ENCODE measurements around the gene E2F4. TPM values are rescaled to one million over a fixed set of nuclear protein-coding genes. Genes with fewer than 3 reads are reported as not detected.

Gene E2F4
- total RNA-seq, 2 donors from 2014 or later = 71.8 to 72.8 TPM

- H3K4me3 Mint-ChIP-seq = no peak overlapping the region
- peaks cover 45% of the 10 kb centered on the region for H3K36me3 Mint-ChIP-seq (ENCODE audit: low read depth)
- H3K27me3 Mint-ChIP-seq (ENCODE audit: insufficient read depth) = peaks cover 30% of the 10 kb centered on the region
- H3K9me3 ChIP-seq (ENCODE audit: control insufficient read depth, low read length) = no peaks in the 10 kb centered on the region
- no peaks in the 10 kb centered on the region for H3K4me1 ChIP-seq (ENCODE audit: control insufficient read depth, insufficient read depth, low read length)
- H3K27ac Mint-ChIP-seq = no peak overlapping the region
- no peak overlapping the region for H3K27ac ChIP-seq (ENCODE audit: low read depth, low read length)
- H3K36me3 ChIP-seq (ENCODE audit: control insufficient read depth, insufficient read depth, low read length) = peaks cover 41% of the 10 kb centered on the region
- DNase-seq = no peak
- H3K4me3 ChIP-seq (ENCODE audit: low read length) = no peak overlapping the region
- peaks cover 37% of the 10 kb centered on the region for H3K27me3 ChIP-seq (ENCODE audit: control insufficient read depth, insufficient read depth, low read length, poor library complexity, severe bottlenecking)
- WGBS, 2 experiments (ENCODE audit: insufficient coverage in 1 of 2, insufficient read length in 1 of 2) = 100% methylated on average over 2 of the region's 2 CpGs
- H3K4me1 Mint-ChIP-seq = peaks cover 4% of the 10 kb centered on the region
- TF ChIP-seq CTCF (conservative IDR thresholded peaks at IDR 0.05) = no peak
- H3K9me3 Mint-ChIP-seq = no peaks in the 10 kb centered on the region
- no peak overlapping the region for H3K9ac ChIP-seq (ENCODE audit: extremely low read depth, low read length, poor library complexity, severe bottlenecking)
Measured at GRCh38 chr16:67148221-67148620, 43.7 kb upstream of the E2F4 start.

GRCh38 chr16:67148656-67149275 lies 43.2 kb upstream of the E2F4 start:
- H3K27ac Mint-ChIP-seq = no peak overlapping the region
- peaks cover 4% of the 10 kb centered on the region for H3K4me1 Mint-ChIP-seq
- H3K9me3 Mint-ChIP-seq = no peaks in the 10 kb centered on the region
- DNase-seq = no peak
- Histone ChIP-seq H3K4me3 (ENCODE audit: low read length) (no peak overlapping the region), H3K27ac (ENCODE audit: low read depth, low read length) (no peak overlapping the region), H3K36me3 (ENCODE audit: control insufficient read depth, insufficient read depth, low read length) (peaks cover 37% of the 10 kb centered on the region), H3K9ac (ENCODE audit: extremely low read depth, low read length, poor library complexity, severe bottlenecking) (no peak overlapping the region), H3K27me3 (ENCODE audit: control insufficient read depth, insufficient read depth, low read length, poor library complexity, severe bottlenecking) (peaks cover 42% of the 10 kb centered on the region), H3K4me1 (ENCODE audit: control insufficient read depth, insufficient read depth, low read length) (no peaks in the 10 kb centered on the region), H3K9me3 (ENCODE audit: control insufficient read depth, low read length) (no peaks in the 10 kb centered on the region)
- WGBS, 2 experiments (ENCODE audit: insufficient coverage in 1 of 2, insufficient read length in 1 of 2) = 90 to 96% methylated on average over 11 of the region's 11 CpGs
- no peak overlapping the region for H3K4me3 Mint-ChIP-seq
- peaks cover 41% of the 10 kb centered on the region for H3K36me3 Mint-ChIP-seq (ENCODE audit: low read depth)
- TF ChIP-seq CTCF (conservative IDR thresholded peaks at IDR 0.05) = no peak
- H3K27me3 Mint-ChIP-seq (ENCODE audit: insufficient read depth) = peaks cover 36% of the 10 kb centered on the region

GRCh38 chr16:67149276-67150046 lies 42.5 kb upstream of the E2F4 start:
- TF ChIP-seq CTCF (conservative IDR thresholded peaks at IDR 0.05) = no peak
- Histone ChIP-seq H3K27me3 (ENCODE audit: control insufficient read depth, insufficient read depth, low read length, poor library complexity, severe bottlenecking) (peaks cover 49% of the 10 kb centered on the region), H3K9me3 (ENCODE audit: control insufficient read depth, low read length) (no peaks in the 10 kb centered on the region), H3K36me3 (ENCODE audit: control insufficient read depth, insufficient read depth, low read length) (peaks cover 32% of the 10 kb centered on the region), H3K4me3 (ENCODE audit: low read length) (no peak overlapping the region), H3K27ac (ENCODE audit: low read depth, low read length) (no peak overlapping the region), H3K9ac (ENCODE audit: extremely low read depth, low read length, poor library complexity, severe bottlenecking) (no peak overlapping the region), H3K4me1 (ENCODE audit: control insufficient read depth, insufficient read depth, low read length) (no peaks in the 10 kb centered on the region)
- Mint-ChIP-seq H3K9me3 (no peaks in the 10 kb centered on the region), H3K4me1 (peaks cover 4% of the 10 kb centered on the region), H3K36me3 (ENCODE audit: low read depth) (peaks cover 36% of the 10 kb centered on the region), H3K4me3 (peak overlapping the region; percentile 59), H3K27me3 (ENCODE audit: insufficient read depth) (peaks cover 43% of the 10 kb centered on the region), H3K27ac (no peak overlapping the region)
- 83 to 86% methylated on average over 72 to 77 of the region's 77 CpGs for WGBS, 2 experiments (ENCODE audit: insufficient coverage in 1 of 2, insufficient read length in 1 of 2)
- no peak for DNase-seq

Data from endodermal cell (in vitro differentiated cells).